Endothelial cell of umbilical vein (primary cell): ENCODE results near the gene IQGAP1. TPM values are rescaled to one million over a fixed set of nuclear protein-coding genes. Genes with fewer than 3 reads are reported as not detected.

Source experiments
- BruUV-seq: library from RNA; stranded (reverse); fragments of 400-500 nt; replicated peaks from 2 replicates; lab custom pipeline; 2021; lab: Mats Ljungman, UMichigan
- CTCF ChIA-PET: fragments of 300-600, 350-600 bp; sonication (Branson Sonifier 250); formaldehyde crosslinking; loops from one replicate; lab custom pipeline; 2021; ENCODE audit warnings: antibody characterized with exemption, inconsistent platforms; lab: Charles Lee
- POLR2A ChIA-PET: fragments of 300-600, 350-600 bp; sonication (Branson Sonifier 250); formaldehyde crosslinking; loops from one replicate; lab custom pipeline; 2021; ENCODE audit warnings: antibody characterized with exemption, inconsistent platforms; lab: Charles Lee
- DNase-seq: peaks from one replicate; pipeline ENCODE4 v3.0.0-alpha.2; 2011; ENCODE audit warnings: low read depth, low spot score
- FAIRE-seq: peaks from 2 replicates; lab custom pipeline; 2011; peaks lifted over from hg19 to GRCh38; lab: Jason Lieb, UNC
- H2AFZ ChIP-seq: 2 replicates; pipeline ENCODE4 v1.6.0; 2012; ENCODE audit warnings: low read depth, low read length, control low read depth, inconsistent platforms
- H3K27ac ChIP-seq: 2 replicates; pipeline ENCODE4 v1.5.1; 2011; ENCODE audit warnings: low read depth, mild to moderate bottlenecking, control low read depth, low read length, moderate library complexity; ENCODE audit not compliant: insufficient read depth
- H3K27me3 ChIP-seq, 2 experiments: 2 replicates each; pipeline versions ENCODE4 v1.6.0 to v1.6.1; 2011; ENCODE audit warnings: low read length in 2 of 2, mixed read lengths in 1 of 2; ENCODE audit not compliant: control insufficient read depth in 2 of 2, insufficient read depth in 2 of 2
- H3K36me3 ChIP-seq, 2 experiments: 2 replicates in 1 of 2; 3 replicates in 1 of 2; pipeline ENCODE4 v1.5.1; 2011; ENCODE audit warnings: low read length in 2 of 2, mild to moderate bottlenecking in 1 of 2, moderate library complexity in 1 of 2; ENCODE audit not compliant: control insufficient read depth in 2 of 2, insufficient read depth in 2 of 2; ENCODE audit errors: extremely low read depth in 1 of 2
- H3K4me1 ChIP-seq: 3 replicates; pipeline ENCODE4 v1.5.1; 2011; ENCODE audit warnings: mild to moderate bottlenecking, low read length; ENCODE audit not compliant: control insufficient read depth, insufficient read depth; ENCODE audit errors: extremely low read depth
- H3K4me2 ChIP-seq: 2 replicates; pipeline ENCODE4 v1.6.1; 2011; ENCODE audit warnings: low read length, control low read depth, mixed read lengths; ENCODE audit not compliant: insufficient read depth
- H3K4me3 ChIP-seq, 3 experiments: fragments of 200-600 bp in 1 of 3; sonication (generic), shearing (Covaris generic) in 1 of 3; replicated peaks in 1 of 3; 2 replicates each; pipeline ENCODE4 v1.5.1; 2011 to 2016; ENCODE audit warnings: control low read depth in 3 of 3, low read length in 3 of 3, mild to moderate bottlenecking in 2 of 3, inconsistent platforms in 1 of 3, low read depth in 1 of 3, moderate library complexity in 1 of 3; ENCODE audit not compliant: insufficient read depth in 1 of 3
- H3K79me2 ChIP-seq: 2 replicates; pipeline ENCODE4 v1.6.0; 2012; ENCODE audit warnings: low read length, inconsistent platforms; ENCODE audit not compliant: control insufficient read depth, insufficient read depth
- H3K9ac ChIP-seq: replicated peaks from 2 replicates; pipeline ENCODE3; 2011; ENCODE audit warnings: low read length, control low read depth; ENCODE audit not compliant: insufficient read depth; ENCODE audit errors: extremely low read depth
- H3K9me1 ChIP-seq: replicated peaks from 3 replicates; pipeline ENCODE4 v1.6.0; 2011; ENCODE audit warnings: mild to moderate bottlenecking, low read length; ENCODE audit not compliant: control insufficient read depth, insufficient read depth; ENCODE audit errors: extremely low read depth
- H3K9me3 ChIP-seq: replicated peaks from 2 replicates; pipeline ENCODE4 v1.5.1; 2012; ENCODE audit warnings: low read length, inconsistent platforms; ENCODE audit not compliant: control insufficient read depth, insufficient read depth
- H4K20me1 ChIP-seq: replicated peaks from 2 replicates; pipeline ENCODE3; 2011; ENCODE audit warnings: mild to moderate bottlenecking, low read length; ENCODE audit not compliant: control insufficient read depth, insufficient read depth; ENCODE audit errors: extremely low read depth
- CTCF ChIP-seq, 2 donors: IDR thresholded peaks; 1 replicate in 1 of 2; 2 replicates in 1 of 2; pipeline ENCODE4 v1.5.1; 2011; ENCODE audit warnings: low read length in 2 of 2, mild to moderate bottlenecking in 2 of 2, moderate library complexity in 2 of 2, control low read depth in 1 of 2, inconsistent platforms in 1 of 2, low read depth in 1 of 2; ENCODE audit not compliant: insufficient read depth in 1 of 2; ENCODE audit errors: extremely low read depth in 1 of 2
- EZH2 ChIP-seq: IDR thresholded peaks from 2 replicates; pipeline ENCODE4 v1.6.1; 2012; ENCODE audit warnings: borderline replicate concordance, low read depth, mild to moderate bottlenecking, moderate library complexity, low read length, inconsistent platforms; ENCODE audit not compliant: severe bottlenecking
- FOS ChIP-seq: IDR thresholded peaks from 2 replicates; pipeline ENCODE4 v1.6.1; 2011; ENCODE audit warnings: mild to moderate bottlenecking, low read length, moderate library complexity, borderline replicate concordance; ENCODE audit not compliant: insufficient read depth
- GATA2 ChIP-seq: IDR thresholded peaks from 2 replicates; pipeline ENCODE4 v1.7.0; 2011; ENCODE audit warnings: low read depth, mild to moderate bottlenecking, moderate library complexity, mixed read lengths, low read length; ENCODE audit not compliant: insufficient read length, insufficient read depth
- JUN ChIP-seq: IDR thresholded peaks from 2 replicates; pipeline ENCODE4 v1.6.1; 2011; ENCODE audit warnings: borderline replicate concordance, low read depth; ENCODE audit not compliant: insufficient read length, insufficient read depth
- MAX ChIP-seq: IDR thresholded peaks from 2 replicates; pipeline ENCODE4 v1.6.1; 2011; ENCODE audit not compliant: insufficient read depth, insufficient read length
- MYC ChIP-seq: IDR thresholded peaks from one replicate; pipeline ENCODE4 v1.6.1; 2011; ENCODE audit warnings: mild to moderate bottlenecking, low read depth, low read length
- POLR2A ChIP-seq: IDR thresholded peaks from 2 replicates; pipeline ENCODE4 v1.6.1; 2012; ENCODE audit warnings: low read depth, mild to moderate bottlenecking, control low read depth, low read length
- POLR2AphosphoS5 ChIP-seq: IDR thresholded peaks from 2 replicates; pipeline ENCODE4 v1.6.1; 2012; ENCODE audit warnings: low read depth, mild to moderate bottlenecking, control low read depth, low read length, moderate library complexity; ENCODE audit not compliant: insufficient read depth
- dilution Hi-C: fragments of 300-500 bp; cut with MboI; formaldehyde crosslinking; loops from one replicate; pipeline ENCODE4 v1.15.0; 2019; ENCODE audit warnings: low sequenced_read_pairs; ENCODE audit not compliant: extremely low pct_ligation_motif_present
- intact Hi-C: fragments of 100-400 bp; cut with micrococcal nuclease; formaldehyde crosslinking; loops from one replicate; pipeline ENCODE4 v1.10.0; 2022
- polyA plus RNA-seq, 4 experiments: library from polyadenylated mRNA; depleted of rRNA in 3 of 4; stranded (reverse) in 3 of 4; unstranded in 1 of 4; fragments of >200 nt; gene quantifications; 2 replicates each; pipeline versions ENCODE4 v1.2.1 to v1.2.3, GENCODE V29; 2011 to 2012; ENCODE audit warnings: missing spikeins in 1 of 4
- total RNA-seq: library from RNA; stranded (reverse); gene quantifications from 2 replicates; pipeline ENCODE4 v1.2.3, GENCODE V29; 2021

The IQGAP1 gene
- total and polyA plus RNA-seq, 2 donors (not counting 3 experiments of a cell fraction or from before 2014, with no cell fraction given): 82.2 to 258 TPM

GRCh38 chr15:90394074-90394473 is 6.0 kb downstream of the IQGAP1 start:
- Histone ChIP-seq H3K27ac (no peak overlapping the region), H3K9me1 (no peaks in the 10 kb centered on the region), H3K9me3 (no peaks in the 10 kb centered on the region), H4K20me1 (peaks cover 2% of the 10 kb centered on the region), H3K36me3 (peaks cover 5 to 7% of the 10 kb centered on the region in 2 experiments), H3K4me1 (peaks cover 31% of the 10 kb centered on the region), H3K79me2 (peaks cover 91% of the 10 kb centered on the region), H3K4me2 (no peak overlapping the region), H3K4me3 (no peak overlapping the region), H3K27me3 (no peaks in the 10 kb centered on the region), H3K9ac (no peak overlapping the region), H2AFZ (no peak overlapping the region)
- ChIA-PET POLR2A (interaction anchor here (1.3 kb wide), 1 partner anchor 14 kb away, joined by 5 read pairs; no protein-coding TSS in a partner anchor), CTCF (interaction anchor here (0.6 to 2.4 kb wide), 4 partner anchors 13 to 198 kb away, joined by 3 to 8 read pairs (median 5); no protein-coding TSS in a partner anchor)
- intact Hi-C loops: no loop called here
- BruUV-seq: no TSS peak
- DNase-seq (no peak), FAIRE-seq (no peak)
- dilution Hi-C loops: no loop called here
- TF ChIP-seq FOS: no peak
- TF ChIP-seq JUN: no peak
- no peak for TF ChIP-seq MYC
- no peak for TF ChIP-seq POLR2A
- TF ChIP-seq CTCF (IDR thresholded peaks at IDR 0.05; ENCODE audit: extremely low read depth in 1 of 2, insufficient read depth in 1 of 2, low read depth in 1 of 2, low read length in 2 of 2): no peak
- TF ChIP-seq POLR2AphosphoS5: no peak
- TF ChIP-seq GATA2: no peak
- no peak for TF ChIP-seq MAX
- TF ChIP-seq EZH2: no peak
